ENCODE results near the gene RHBDD1.

RHBDD1 gene

DNA sequence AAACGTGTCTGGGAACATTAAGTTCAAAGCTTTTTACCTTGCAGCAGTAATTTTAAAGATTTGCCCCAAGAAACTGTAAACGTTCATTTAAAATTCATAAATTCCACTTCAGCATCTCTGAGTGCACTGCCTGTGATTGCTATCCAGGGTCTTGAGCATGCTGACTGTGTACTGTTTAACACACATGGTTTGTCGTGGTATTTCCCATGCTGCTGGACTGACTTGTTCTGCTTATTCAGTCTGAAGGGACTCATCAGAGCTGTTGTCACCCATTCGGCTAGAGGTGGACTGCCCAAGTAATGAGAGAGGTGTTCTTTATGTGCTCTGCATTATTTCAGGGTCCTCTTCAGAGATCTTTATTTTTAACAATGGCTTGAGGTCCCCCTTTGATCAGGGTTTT, 53.1 kb downstream of the RHBDD1 start:
- DNase-seq = no peak

DNA sequence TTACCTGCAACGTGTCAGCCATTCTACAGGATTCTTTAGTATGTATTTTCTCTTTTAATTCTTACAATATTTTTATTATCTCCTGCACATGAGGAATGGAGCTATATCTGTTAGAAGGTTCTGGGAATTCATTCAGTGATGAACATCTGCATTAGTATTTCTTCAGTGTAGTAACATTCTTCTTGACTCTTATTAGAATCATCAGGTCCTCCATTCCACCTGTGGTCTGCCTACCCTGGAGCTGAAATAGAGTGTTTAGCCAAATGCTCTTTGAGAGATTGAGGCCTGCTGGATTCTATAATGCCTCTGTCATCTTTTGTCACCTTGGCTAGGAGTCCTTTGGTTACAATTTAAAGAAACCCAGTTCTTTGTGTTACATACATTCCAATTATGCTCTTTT, 54.4 kb downstream of the RHBDD1 start:
- DNase-seq = no peak

DNA sequence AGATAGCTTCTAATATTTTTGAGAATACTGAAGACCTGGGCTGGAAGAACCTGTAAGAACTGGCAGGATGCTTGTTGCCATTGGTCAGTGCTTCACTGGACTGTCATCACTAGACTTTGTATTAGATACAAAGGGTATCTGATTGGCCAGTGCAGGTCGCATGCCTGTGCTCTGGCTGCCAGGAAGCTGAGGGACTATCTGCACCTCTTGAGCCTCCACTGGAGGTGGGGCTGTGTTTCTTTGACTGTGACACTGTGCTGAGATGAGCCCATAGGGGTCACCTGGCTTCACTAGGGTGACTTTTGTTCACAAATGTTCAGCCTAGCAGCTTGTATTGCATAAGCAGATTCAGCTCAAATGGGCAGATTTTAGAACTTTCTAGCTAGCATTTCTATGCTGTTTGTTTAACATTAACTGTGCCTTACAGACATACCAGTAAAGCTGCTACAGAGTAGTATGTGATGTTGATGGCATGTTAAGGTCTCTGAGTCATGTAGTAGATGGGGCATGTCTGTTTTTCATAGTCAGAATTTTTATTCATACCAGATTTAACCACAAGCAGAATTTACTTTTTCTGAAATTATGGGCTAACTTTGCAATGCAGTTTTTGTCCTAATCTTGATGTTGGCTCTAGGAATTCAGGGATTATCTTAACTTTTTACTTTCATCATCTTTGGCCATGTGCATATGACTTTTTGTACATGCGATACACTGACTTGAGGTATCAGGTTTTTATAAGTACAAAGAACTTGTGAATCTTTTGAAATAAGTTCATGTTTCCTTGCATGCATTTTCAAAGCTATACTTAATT, 56.1 kb downstream of the RHBDD1 start:
- no peak for DNase-seq

DNA sequence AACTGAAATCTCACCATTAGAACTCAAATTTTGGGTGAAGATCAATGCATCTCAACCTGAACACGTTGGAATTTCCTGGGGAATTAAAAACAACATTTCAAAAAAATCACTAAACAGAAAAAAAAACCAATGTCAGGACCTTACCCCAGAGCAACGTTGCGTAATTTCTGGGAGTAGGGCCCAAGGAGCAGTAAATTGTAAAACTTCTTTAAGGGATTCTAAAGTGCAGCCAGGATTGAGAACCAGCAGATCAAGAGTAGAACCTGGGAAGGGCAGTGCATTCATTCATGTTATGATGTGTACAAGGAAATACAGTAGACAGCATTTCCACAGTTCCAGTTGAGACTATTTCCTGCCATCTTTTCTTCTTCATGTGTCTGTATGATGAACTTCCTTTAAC, 56.9 kb downstream of the RHBDD1 start:
- no peak for DNase-seq

DNA sequence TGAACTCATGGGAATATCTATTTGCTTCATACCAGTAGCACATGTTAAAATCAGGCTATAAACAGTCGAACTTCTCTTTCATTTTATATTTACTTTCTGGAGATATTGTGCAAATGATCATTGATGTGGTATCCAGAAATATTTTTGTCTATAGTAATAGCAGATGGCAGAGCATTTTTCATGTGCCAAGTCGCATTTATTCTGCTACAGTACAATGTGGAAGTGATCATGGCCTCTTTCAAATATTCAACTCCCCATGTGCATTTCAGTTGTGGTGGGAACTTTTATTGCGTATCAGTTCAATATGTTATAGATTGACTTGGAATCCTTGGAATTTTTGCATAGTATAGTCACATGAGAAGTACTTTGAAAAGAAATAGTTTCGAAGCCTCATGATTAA, 57.4 kb downstream of the RHBDD1 start:
- DNase-seq = no peak

DNA sequence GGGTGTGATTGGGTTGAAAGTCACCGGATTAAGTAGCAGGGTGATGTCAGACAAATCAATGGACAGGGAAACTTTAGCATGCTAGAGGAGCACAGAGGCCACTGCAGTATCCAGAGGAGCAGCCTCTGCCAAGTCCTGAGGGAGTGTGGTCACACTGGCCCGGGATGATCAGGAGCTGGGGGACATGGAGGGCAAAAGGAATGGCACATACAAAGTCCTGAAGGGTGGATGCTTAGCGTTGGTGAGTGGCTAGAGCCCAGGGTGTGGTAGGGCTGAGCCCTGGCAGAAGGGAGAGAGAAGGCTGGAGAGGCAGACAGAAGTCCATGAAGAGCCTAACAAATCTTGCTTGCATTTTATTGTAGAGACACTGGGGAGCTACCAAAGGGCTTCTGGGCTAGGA, 58.9 kb downstream of the RHBDD1 start:
- DNase-seq = no peak

DNA sequence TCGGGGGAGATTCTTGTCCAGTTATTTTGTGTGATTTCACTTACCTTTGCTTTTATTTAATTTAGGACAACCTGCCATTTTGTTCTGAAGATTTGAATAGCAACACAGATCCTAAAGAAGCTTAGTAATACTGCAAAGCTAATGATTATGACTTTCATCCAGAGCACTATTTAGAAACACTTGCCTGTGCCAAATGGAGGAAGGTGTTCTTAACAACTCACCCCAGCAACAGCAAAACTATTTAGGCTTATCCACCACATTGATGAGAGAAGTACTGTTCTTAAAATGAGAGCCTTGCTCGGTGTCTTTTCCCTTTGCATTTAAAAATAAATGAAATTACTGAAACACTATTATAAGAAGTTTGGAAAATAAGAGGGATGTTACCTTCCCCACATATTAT, 59.7 kb downstream of the RHBDD1 start:
- no peak for DNase-seq

DNA sequence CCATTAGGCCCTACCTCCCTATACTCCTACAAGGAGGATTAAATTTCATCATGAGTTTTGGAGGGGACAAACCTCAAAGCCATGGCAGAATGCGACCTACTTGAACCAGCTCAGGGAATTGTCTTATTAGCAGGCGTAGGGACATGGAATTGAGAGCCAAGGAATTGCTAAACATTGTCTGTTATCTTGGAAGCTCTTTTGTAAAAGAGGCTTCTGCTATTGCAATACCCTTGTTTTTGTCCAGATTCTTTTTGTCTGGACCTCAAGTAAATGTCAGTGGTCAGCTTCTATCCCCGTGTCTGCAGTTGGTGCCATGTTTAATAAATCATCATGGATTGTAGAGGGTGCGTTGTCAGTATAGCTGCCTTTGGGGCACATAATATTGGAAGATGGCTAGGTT, 62.3 kb downstream of the RHBDD1 start:
- DNase-seq = no peak

DNA sequence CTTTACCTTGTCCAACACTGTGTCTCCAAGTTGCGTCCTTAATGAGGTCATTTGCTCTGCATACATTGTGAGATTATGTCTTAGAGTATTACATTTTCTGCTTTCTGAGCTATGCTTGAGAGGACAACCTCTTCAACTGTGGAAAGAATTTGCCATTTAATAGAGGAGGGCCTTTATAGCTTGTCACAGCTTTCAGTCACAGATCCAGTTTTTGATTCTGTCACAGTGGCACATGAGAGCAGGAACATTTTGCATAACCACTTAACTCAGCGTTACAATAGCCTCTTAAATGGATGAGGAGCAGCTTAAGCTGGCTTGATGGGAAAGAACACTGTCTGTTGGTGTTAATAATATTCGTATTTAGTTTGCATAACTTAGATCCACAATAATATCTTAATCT, 63.0 kb downstream of the RHBDD1 start:
- DNase-seq = no peak

DNA sequence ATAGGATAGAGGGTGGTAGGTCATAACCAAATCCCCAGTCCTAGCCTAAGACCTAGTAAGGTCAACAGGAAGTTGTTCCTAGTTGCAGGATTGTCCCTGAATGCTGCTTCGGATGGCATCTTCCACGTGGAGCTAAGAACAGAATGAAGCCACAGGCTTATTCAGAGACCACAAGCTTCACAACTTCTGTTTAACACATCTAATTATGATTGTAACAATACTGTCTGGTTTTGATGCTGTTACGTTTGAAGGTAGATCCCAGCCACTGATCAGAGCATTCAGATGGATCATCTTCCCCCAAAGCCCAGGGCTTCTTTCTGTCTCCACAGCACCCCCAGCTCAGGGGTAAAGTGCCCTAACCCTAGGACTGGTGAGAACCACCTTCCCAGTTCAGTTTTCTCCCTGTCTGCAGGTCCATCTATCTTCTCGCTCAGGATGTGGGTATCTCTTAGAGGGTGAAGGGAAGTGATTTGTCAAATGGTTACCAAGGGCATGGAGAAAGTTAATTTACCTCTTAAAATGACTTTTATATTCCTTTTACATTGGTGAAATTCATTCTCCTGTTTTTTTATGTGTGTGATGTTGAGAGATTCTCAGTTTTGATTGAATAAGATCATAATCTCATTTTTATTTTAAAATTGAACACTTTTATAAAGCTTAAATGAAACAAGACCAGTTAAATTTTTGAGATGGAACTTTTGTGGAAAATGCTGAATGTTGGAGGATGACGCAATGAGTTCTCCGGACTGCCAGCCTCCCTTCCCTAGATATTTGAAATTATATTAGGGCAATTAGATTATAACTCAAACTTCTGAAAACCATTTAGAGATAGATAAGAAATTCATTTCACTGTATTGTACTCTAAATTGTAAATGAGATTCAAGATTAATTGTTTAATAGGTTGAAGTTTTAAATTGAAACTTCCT, 66.5 kb downstream of the RHBDD1 start:
- no peak for DNase-seq

DNA sequence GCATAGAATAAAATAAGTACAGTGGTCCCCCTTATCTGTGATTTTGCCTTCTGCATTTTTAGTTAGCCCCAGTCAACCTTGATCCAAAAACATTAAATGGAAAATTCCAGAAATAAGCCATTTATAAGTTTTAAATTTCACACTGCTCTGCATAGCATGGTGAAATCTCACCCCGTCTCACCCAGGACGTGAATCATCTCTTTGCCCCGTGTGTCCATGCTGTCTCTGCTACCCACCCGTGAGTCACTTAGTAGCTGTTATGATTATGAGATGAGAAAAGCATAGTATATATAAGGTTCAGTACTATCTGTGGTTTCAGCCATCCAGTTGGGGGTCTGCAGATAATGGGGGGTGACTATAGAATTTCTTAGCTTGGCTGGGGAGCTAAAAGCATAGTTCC, 67.3 kb downstream of the RHBDD1 start:
- DNase-seq = no peak

DNA sequence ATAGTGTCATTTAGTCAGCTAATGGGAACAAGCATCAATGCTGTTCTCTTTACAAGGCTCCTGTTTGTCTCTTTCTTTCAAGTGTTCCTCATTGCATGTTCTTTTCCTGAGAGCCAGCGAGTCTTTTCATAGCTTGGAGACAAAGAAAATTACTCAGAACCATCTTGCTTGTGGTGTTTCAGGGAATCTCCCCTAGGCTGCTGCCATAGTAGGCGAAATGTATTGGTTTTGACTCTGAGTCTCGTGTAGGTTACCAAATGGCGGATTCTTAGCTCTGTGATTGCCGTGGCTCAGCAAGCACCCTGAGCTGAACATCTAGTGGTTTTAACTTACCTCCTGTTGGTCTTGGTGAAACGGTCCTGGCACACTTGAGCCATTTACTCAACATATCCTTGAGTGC, 68.7 kb downstream of the RHBDD1 start:
- no peak for DNase-seq

DNA sequence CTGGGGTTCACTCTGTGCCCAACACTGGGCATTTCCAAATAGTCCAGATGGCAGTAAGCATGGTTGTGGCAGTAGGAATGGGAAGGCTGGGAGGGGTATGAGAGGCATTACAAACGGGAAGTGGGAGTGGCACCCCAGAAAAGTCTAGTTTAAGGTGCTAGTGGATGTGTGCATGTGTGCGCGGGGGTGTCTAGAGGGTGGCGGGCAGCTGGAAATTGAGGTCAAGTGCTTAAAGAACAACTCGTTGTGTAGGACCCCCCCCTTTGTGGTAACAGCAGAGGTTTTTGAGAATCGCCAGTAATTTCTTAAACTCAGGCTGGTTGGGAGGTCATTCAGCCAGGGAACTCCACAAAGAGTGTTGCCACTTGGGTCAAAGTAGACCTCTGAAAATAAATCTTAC, 69.9 kb downstream of the RHBDD1 start:
- peak; percentile 13 for DNase-seq

DNA sequence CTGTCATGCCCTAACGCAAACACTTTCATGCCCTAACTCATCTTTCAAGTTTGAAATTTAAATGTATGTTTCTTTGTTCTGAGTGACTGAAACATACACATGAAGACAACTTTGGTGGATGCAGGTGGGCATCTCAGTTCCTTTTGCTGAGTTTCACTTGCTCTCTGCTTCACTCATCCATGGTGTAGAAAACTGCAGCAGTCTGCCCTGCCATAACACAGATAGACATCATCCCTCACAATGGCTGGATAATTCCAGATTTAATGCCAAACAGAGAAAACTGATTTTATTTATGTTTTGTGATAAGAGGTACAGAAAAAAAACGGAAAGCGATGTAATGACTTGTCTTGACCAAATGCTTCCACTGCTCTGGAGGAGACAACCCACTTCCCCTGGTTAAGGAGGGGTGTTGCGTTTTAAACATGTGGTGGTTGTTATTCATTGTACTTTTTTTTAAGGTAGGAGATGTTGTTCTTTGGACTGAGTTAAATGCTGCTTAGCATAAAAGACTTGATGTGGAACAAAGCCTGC, 70.4 kb downstream of the RHBDD1 start:
- peak; percentile 37 for DNase-seq

DNA sequence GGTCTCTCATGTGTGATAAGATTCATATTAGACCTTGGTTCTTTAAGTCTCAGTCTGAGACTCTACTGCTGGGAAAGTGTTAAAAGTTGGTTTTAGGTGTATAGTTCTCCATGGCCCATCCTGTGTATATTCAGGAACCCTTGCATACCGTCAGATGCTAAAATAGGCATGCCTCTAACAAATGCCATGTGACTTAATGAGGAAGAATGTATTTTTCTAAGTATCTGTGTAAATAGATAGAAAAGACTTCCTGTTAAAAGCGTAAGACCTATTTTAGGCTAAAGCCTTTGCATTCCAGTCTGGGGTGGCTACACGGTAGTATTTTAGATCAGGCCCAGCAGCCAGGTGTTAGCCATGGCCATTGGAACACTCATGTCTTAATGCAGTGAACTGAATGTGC, 73.3 kb downstream of the RHBDD1 start:
- DNase-seq = no peak

DNA sequence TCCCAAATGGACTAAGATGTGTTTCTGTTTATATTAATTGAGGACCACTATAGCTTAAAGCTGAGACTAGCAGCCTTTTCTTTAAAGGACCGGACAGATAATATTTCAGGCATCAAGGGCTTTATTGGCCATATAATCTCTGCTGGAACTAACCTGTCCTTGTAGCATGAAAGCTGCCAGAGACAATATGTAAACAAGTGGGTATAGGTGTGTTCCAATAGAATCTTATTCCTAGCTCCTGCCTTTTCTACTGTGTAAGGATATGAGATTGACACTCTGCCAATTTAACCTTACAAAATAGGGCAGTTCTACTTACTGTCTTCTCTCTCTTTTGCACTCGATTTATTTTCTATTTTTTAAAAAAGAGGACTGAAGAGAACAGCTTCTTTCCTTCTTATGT, 74.0 kb downstream of the RHBDD1 start:
- no peak for DNase-seq

DNA sequence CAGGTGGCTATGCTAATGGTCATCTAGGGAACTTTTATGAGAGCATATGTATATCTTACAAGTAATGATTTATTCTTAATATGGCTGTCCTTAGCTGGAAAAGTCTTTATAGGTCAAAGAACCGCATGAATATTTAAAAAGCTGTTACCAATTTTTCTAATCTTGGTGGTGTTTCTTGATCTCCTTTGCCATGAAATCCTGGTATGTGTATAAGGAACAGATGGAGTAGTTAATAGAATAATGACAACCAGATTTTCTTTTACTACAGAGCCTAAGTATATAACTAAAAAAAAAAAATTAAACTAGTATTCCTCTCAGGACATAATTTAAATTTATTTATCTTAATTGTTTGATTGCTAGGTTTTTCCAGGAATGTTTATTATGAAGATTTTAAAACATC, 74.5 kb downstream of the RHBDD1 start:
- DNase-seq = no peak

DNA sequence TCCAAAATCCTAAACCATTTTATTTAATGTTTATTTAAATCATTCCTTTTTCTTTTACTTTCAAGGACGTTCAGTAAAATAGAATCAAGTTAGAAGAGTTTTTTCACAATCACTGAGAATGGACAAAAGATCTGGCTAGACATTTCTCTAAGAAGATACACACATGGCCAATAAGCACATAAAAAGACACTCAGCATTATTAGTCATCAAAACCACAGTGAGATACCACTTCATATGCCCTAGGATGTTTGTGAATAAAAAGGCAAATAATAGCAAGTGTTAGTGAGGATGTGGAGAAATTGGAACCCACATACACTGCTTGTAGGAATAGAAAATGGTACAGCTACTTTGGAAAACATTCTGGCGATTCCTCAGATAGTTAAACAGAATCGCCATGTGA, 76.1 kb downstream of the RHBDD1 start:
- DNase-seq = no peak

DNA sequence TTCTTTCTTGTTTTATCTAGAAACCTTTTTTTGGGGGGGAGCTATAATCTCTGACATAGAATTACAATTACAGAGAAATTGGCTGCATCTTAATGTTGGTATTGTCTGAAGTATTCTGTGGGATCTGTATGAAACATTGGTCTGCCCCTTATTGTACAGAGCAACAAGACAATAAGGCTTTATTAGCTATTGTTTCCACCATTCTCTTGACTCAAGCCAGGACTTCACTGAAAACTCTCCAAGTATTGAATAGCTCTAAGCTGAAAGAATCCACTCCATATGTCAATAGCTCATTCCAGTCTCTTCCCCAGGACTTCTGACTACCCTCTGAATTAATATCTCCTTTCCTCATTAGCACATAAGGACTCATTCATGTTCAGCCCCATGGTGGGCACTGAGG, 77.8 kb downstream of the RHBDD1 start:
- no peak for DNase-seq

DNA sequence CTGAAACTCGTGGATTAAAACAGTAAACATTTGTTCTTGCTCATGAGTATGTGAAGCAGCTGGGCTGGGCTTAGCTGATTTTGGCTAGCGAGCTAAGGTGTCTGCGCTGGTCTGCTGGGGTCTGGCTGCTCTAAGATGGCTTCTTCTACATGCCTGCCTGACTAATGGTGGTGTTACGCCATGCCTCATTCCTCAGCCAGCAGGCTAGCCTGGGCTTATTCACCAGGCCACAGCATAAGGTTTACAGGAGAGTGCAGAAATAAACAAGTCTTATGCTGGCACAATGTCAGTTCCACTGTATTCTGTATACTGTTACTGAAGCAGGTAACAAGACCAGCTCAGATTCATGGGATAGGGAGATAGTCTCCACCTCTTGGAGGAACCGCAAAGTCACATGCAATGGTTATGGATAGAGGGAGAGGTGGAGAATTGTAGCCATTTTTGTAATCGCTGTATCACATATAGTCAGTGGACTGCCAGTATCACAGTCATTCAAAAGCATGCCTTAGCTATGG, 80.0 kb downstream of the RHBDD1 start:
- no peak for DNase-seq

DNA sequence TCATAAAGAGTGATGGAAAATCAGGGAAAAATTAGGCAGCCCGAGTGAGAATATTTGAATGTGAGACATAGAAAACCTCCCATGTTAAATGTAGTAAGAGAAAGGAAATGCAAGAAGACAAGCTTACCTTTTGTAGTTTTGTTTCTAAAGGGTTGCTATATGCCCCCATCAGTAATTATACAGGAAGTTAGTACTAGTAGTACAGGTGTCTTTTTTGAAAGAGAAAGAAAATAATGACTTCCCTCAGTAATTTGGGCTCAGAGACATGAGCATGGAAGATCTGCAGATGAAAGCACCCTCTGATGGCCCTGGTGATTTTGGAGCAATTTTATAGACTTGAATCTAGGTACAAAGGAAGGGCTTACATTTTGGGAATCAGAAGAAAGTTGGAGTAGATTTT, 80.8 kb downstream of the RHBDD1 start:
- DNase-seq = no peak

DNA sequence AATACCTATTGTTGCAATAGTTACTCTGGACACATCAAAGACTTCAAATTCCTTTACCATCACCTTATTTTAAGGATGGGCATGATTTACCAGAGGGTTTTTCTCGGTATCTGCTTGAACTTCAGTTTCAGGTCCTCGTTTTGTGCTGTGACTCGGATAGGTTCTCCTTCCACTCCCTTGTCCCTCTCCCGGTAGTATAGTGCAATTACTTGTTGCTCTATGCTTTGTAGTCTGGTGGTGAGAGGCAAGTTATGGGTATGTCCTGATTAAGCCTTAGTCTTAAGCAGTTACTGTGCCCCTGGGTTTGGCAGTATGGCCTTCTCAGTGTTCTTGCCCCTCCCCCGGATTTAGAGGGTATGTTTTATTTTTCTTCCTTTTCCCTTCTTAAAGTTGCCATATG, 96.6 kb downstream of the RHBDD1 start:
- no peak for DNase-seq

DNA sequence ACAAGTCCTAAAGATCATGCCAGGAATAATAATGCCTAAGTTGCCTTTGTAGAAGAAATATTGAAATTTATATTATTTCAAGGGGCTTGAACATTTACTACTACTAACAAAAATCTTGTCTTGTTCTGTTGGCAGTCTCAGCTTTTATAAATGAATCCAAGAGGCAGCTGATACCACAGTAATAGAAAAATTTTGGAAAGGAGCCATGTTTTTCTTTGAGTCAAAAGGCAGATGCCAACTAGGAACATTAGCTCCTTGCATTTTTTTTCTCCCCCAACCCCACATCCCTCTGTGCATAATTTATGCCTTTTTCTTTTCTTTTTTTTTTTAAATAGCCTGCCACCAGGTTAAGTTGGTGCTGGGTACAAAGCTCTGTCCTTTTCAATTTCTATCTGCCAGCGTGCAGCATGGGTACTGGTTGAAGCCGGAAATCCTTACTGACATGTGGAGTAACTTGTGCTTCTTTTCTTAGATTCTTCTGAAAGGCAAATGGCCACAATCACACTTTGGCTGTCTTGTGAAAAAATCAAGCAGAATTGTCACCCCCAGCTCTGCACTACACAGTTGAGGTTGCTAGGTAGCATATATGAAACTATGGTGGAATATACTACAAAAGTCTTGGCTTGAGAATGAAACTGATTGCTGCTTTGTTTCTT, 98.8 kb downstream of the RHBDD1 start:
- no peak for DNase-seq

All from CD4-positive, alpha-beta T cell treated with Interferon gamma for 1 hour (primary cell).